Neural progenitor cell (in vitro differentiated cells): ENCODE measurements around the gene TBC1D2B. TPM values are rescaled to one million over a fixed set of nuclear protein-coding genes. Genes with fewer than 3 reads are reported as not detected.
A peak's percentile ranks its signal among the peaks of the same experiment; 100 is the strongest.

Experiments used
- DNase-seq: peaks from one replicate; pipeline ENCODE4 v3.0.0-alpha.2; 2016; ENCODE audit warnings: low spot score
- H2AFZ ChIP-seq: fragments of 200-600 bp; sonication (generic); replicated peaks from 2 replicates; pipeline ENCODE4 v1.6.1; 2016; ENCODE audit warnings: antibody characterized with exemption
- H3F3A ChIP-seq: fragments of 200-600 bp; sonication (generic); 2 replicates; pipeline ENCODE4 v1.6.1; 2016; ENCODE audit warnings: antibody characterized with exemption, low read depth
- H3K27ac ChIP-seq: fragments of 200-600 bp; sonication (generic); 2 replicates; pipeline ENCODE4 v1.5.1; 2016; ENCODE audit warnings: mild to moderate bottlenecking
- H3K27me3 ChIP-seq: fragments of 200-600 bp; sonication (generic); 2 replicates; pipeline ENCODE4 v1.6.1; 2016; ENCODE audit warnings: mild to moderate bottlenecking, moderate library complexity
- H3K36me3 ChIP-seq: fragments of 200-600 bp; sonication (generic); 2 replicates; pipeline ENCODE4 v1.5.1; 2016
- H3K4me1 ChIP-seq: fragments of 200-600 bp; sonication (generic); 2 replicates; pipeline ENCODE4 v1.6.1; 2016; ENCODE audit warnings: mixed run types
- H3K4me2 ChIP-seq: fragments of 200-600 bp; sonication (generic); 2 replicates; pipeline ENCODE4 v1.6.1; 2016
- H3K4me3 ChIP-seq: fragments of 200-600 bp; sonication (generic); 2 replicates; pipeline ENCODE4 v1.5.1; 2016
- H3K79me2 ChIP-seq: fragments of 200-600 bp; sonication (generic); 2 replicates; pipeline ENCODE4 v1.6.1; 2016; ENCODE audit warnings: low read depth
- H3K9ac ChIP-seq: fragments of 200-600 bp; sonication (generic); 2 replicates; pipeline ENCODE4 v1.6.1; 2016
- H3K9me3 ChIP-seq: fragments of 200-600 bp; sonication (generic); 2 replicates; pipeline ENCODE4 v1.5.1; 2016; ENCODE audit warnings: low read depth
- H4K20me1 ChIP-seq: fragments of 200-600 bp; sonication (generic); 2 replicates; pipeline ENCODE4 v1.6.1; 2016; ENCODE audit warnings: low read depth
- H3K27ac Mint-ChIP-seq: 3 replicates; pipeline ENCODE4 v1.8.0; 2021; ENCODE audit warnings: mixed read lengths
- H3K27me3 Mint-ChIP-seq: 2 replicates; pipeline ENCODE4 v1.8.0; 2022; ENCODE audit warnings: low read depth, mild to moderate bottlenecking, inconsistent platforms, moderate library complexity, mixed read lengths; ENCODE audit not compliant: insufficient read depth
- H3K36me3 Mint-ChIP-seq: 3 replicates; pipeline ENCODE4 v1.8.0; 2021; ENCODE audit warnings: mixed read lengths
- H3K4me1 Mint-ChIP-seq: 3 replicates; pipeline ENCODE4 v1.8.0; 2021; ENCODE audit warnings: mixed read lengths
- H3K4me3 Mint-ChIP-seq: 3 replicates; pipeline ENCODE4 v1.8.0; 2021; ENCODE audit warnings: mild to moderate bottlenecking, moderate library complexity, mixed read lengths
- H3K9me3 Mint-ChIP-seq: 3 replicates; pipeline ENCODE4 v1.8.0; 2020; ENCODE audit warnings: mixed read lengths
- CTCF ChIP-seq: fragments of 200-600 bp; sonication (generic); IDR thresholded peaks from 2 replicates; pipeline ENCODE4 v1.5.1; 2017; ENCODE audit warnings: antibody characterized with exemption, mild to moderate bottlenecking
- EZH2 ChIP-seq: fragments of 200-600 bp; sonication (generic); IDR thresholded peaks from 2 replicates; pipeline ENCODE4 v1.6.1; 2017; ENCODE audit warnings: antibody characterized with exemption, mild to moderate bottlenecking, moderate library complexity
- EZH2phosphoT487 ChIP-seq: fragments of 200-600 bp; sonication (generic); IDR thresholded peaks from 2 replicates; pipeline ENCODE4 v1.6.1; 2017; ENCODE audit warnings: antibody characterized with exemption
- total RNA-seq: library from RNA; depleted of rRNA; stranded (reverse); fragments of >200 nt; gene quantifications from 2 replicates; pipeline ENCODE4 v1.2.3, GENCODE V29; 2015; ENCODE audit warnings: low replicate concordance

TBC1D2B gene
- total RNA-seq, 1 donor from 2014 or later = 11.7 TPM

- no peak overlapping the region for H3K27ac ChIP-seq
- H3K4me3 Mint-ChIP-seq = no peak overlapping the region
- TF ChIP-seq EZH2phosphoT487 (no peak), EZH2 (no peak), CTCF (no peak)
- H3K9ac ChIP-seq = no peak overlapping the region
- H3K36me3 Mint-ChIP-seq = peaks cover 10% of the 10 kb centered on the region
- H3F3A ChIP-seq = no peaks in the 10 kb centered on the region
- H2AFZ ChIP-seq = no peak overlapping the region
- H3K36me3 ChIP-seq = no peaks in the 10 kb centered on the region
- no peak overlapping the region for H3K4me2 ChIP-seq
- no peaks in the 10 kb centered on the region for H3K27me3 Mint-ChIP-seq
- H3K9me3 ChIP-seq = no peaks in the 10 kb centered on the region
- H3K9me3 Mint-ChIP-seq = no peaks in the 10 kb centered on the region
- H3K4me1 Mint-ChIP-seq = peaks cover 18% of the 10 kb centered on the region
- no peak for DNase-seq
- no peaks in the 10 kb centered on the region for H3K79me2 ChIP-seq
- peaks cover 10% of the 10 kb centered on the region for H4K20me1 ChIP-seq
- no peak overlapping the region for H3K4me3 ChIP-seq
- H3K27ac Mint-ChIP-seq = no peak overlapping the region
- no peaks in the 10 kb centered on the region for H3K27me3 ChIP-seq
- peaks cover 6% of the 10 kb centered on the region for H3K4me1 ChIP-seq
Measured at GRCh38 chr15:78004919-78005634, 72.4 kb downstream of the TBC1D2B start.

GRCh38 chr15:78004222-78004727, 73.2 kb downstream of the TBC1D2B start:
- H3K9ac ChIP-seq = no peak overlapping the region
- H3K36me3 ChIP-seq = no peaks in the 10 kb centered on the region
- Mint-ChIP-seq H3K27ac (no peak overlapping the region), H3K4me1 (peaks cover 16% of the 10 kb centered on the region), H3K4me3 (no peak overlapping the region), H3K9me3 (no peaks in the 10 kb centered on the region), H3K27me3 (no peaks in the 10 kb centered on the region), H3K36me3 (peaks cover 10% of the 10 kb centered on the region)
- no peaks in the 10 kb centered on the region for H3K79me2 ChIP-seq
- H3K27me3 ChIP-seq = no peaks in the 10 kb centered on the region
- H2AFZ ChIP-seq = no peak overlapping the region
- no peak overlapping the region for H3K27ac ChIP-seq
- H3F3A ChIP-seq = no peaks in the 10 kb centered on the region
- no peaks in the 10 kb centered on the region for H3K9me3 ChIP-seq
- H3K4me1 ChIP-seq = peaks cover 6% of the 10 kb centered on the region
- peaks cover 10% of the 10 kb centered on the region for H4K20me1 ChIP-seq
- peak; percentile 23 for DNase-seq
- H3K4me2 ChIP-seq = no peak overlapping the region
- no peak for TF ChIP-seq CTCF
- H3K4me3 ChIP-seq = no peak overlapping the region

GRCh38 chr15:78003539-78004008, 73.9 kb downstream of the TBC1D2B start:
- Histone ChIP-seq H3K4me2 (no peak overlapping the region), H3F3A (no peaks in the 10 kb centered on the region), H3K9ac (no peak overlapping the region), H3K27ac (no peak overlapping the region), H3K79me2 (no peaks in the 10 kb centered on the region), H3K9me3 (no peaks in the 10 kb centered on the region), H4K20me1 (peaks cover 10% of the 10 kb centered on the region), H2AFZ (no peak overlapping the region), H3K27me3 (no peaks in the 10 kb centered on the region), H3K4me1 (peaks cover 6% of the 10 kb centered on the region), H3K36me3 (no peaks in the 10 kb centered on the region), H3K4me3 (no peak overlapping the region)
- TF ChIP-seq EZH2 = no peak
- no peak for TF ChIP-seq EZH2phosphoT487
- no peak for TF ChIP-seq CTCF
- Mint-ChIP-seq H3K4me3 (no peak overlapping the region), H3K9me3 (no peaks in the 10 kb centered on the region), H3K4me1 (peaks cover 16% of the 10 kb centered on the region), H3K27me3 (no peaks in the 10 kb centered on the region), H3K36me3 (peaks cover 8% of the 10 kb centered on the region), H3K27ac (no peak overlapping the region)
- DNase-seq = peak; percentile 44
